Activated CD4-positive, alpha-beta T cell treated with anti-CD3 and anti-CD28 coated beads for 36 hours (primary cell): ENCODE measurements around the gene CEP112. TPM values are rescaled to one million over a fixed set of nuclear protein-coding genes. Genes with fewer than 3 reads are reported as not detected.

Source experiments
- ATAC-seq: fragments of 200-7000 bp; cut with Tn5 transposase; one replicate; pipeline ENCODE4 v1.10.0; 2021; ENCODE audit warnings: mild to moderate bottlenecking, moderate library complexity
- CTCF ChIA-PET: fragments of 350-600 bp; sonication (Branson Sonifier 250); formaldehyde crosslinking; loops from one replicate; lab custom pipeline; 2021; ENCODE audit warnings: antibody characterized with exemption; lab: Charles Lee
- POLR2A ChIA-PET: fragments of 350-600 bp; sonication (Branson Sonifier 250); formaldehyde crosslinking; loops from one replicate; lab custom pipeline; 2021; ENCODE audit warnings: antibody characterized with exemption, inconsistent platforms; lab: Charles Lee
- DNase-seq: peaks from one replicate; pipeline ENCODE4 v3.0.0-alpha.2; 2020
- H3K27ac Mint-ChIP-seq: one replicate; pipeline ENCODE4 v1.8.0; 2021; ENCODE audit warnings: mixed read lengths
- H3K27me3 Mint-ChIP-seq: one replicate; pipeline ENCODE4 v1.8.0; 2021; ENCODE audit warnings: mixed read lengths
- H3K36me3 Mint-ChIP-seq: one replicate; pipeline ENCODE4 v1.8.0; 2021; ENCODE audit warnings: low read depth, mixed read lengths
- H3K4me1 Mint-ChIP-seq: one replicate; pipeline ENCODE4 v1.8.0; 2021; ENCODE audit warnings: mixed read lengths
- H3K4me3 Mint-ChIP-seq: one replicate; pipeline ENCODE4 v1.8.0; 2021; ENCODE audit warnings: mild to moderate bottlenecking, moderate library complexity, mixed read lengths
- H3K9me3 Mint-ChIP-seq: one replicate; pipeline ENCODE4 v1.8.0; 2021; ENCODE audit warnings: low read depth, mixed read lengths
- intact Hi-C, 2 experiments: fragments of 100-400 bp; cut with DNase I in 1 of 2; cut with micrococcal nuclease in 1 of 2; formaldehyde crosslinking; loops; one replicate each; pipeline versions ENCODE4 v1.14.2 to v1.15.1; 2022 to 2024; cut with DNase I, micrococcal nuclease
- total RNA-seq, 2 experiments: library from RNA; stranded (reverse); gene quantifications; one replicate each; pipeline ENCODE4 v1.2.3, GENCODE V29; 2021

Gene CEP112
- total RNA-seq, 2 experiments from 2014 or later: 2.2 to 2.8 TPM

- Mint-ChIP-seq H3K27ac (no peak overlapping the region), H3K27me3 (no peaks in the 10 kb centered on the region), H3K4me1 (no peaks in the 10 kb centered on the region), H3K36me3 (no peaks in the 10 kb centered on the region), H3K9me3 (no peaks in the 10 kb centered on the region), H3K4me3 (no peak overlapping the region)
- DNase-seq: no peak
- ChIA-PET CTCF (interaction anchor here (0.6 to 1.3 kb wide), 3 partner anchors 27 to 316 kb away, joined by 3 to 5 read pairs (median 3); no protein-coding TSS in a partner anchor), POLR2A (no interaction called here)
- no peak for ATAC-seq
- intact Hi-C loops: no loop called here
Observed at GRCh38 chr17:65885541-65886312, 306.2 kb downstream of the CEP112 start.

GRCh38 chr17:65876985-65877384 lies 314.9 kb downstream of the CEP112 start:
- POLR2A ChIA-PET: no interaction called here
- DNase-seq (no peak), ATAC-seq (no peak)
- intact Hi-C loops: no loop called here
- Mint-ChIP-seq H3K36me3 (peaks cover 2% of the 10 kb centered on the region), H3K4me3 (no peak overlapping the region), H3K27ac (no peak overlapping the region), H3K4me1 (no peaks in the 10 kb centered on the region), H3K9me3 (peaks cover 4% of the 10 kb centered on the region), H3K27me3 (no peaks in the 10 kb centered on the region)
- CTCF ChIA-PET: no interaction called here

- CTCF ChIA-PET: no interaction called here
- POLR2A ChIA-PET: no interaction called here
- Mint-ChIP-seq H3K9me3 (no peaks in the 10 kb centered on the region), H3K27me3 (no peaks in the 10 kb centered on the region), H3K4me1 (no peaks in the 10 kb centered on the region), H3K36me3 (no peaks in the 10 kb centered on the region), H3K4me3 (no peak overlapping the region), H3K27ac (no peak overlapping the region)
- no peak for ATAC-seq
- intact Hi-C loops: no loop called here
- no peak for DNase-seq
Observed at GRCh38 chr17:65868881-65869280, 323.1 kb downstream of the CEP112 start.

GRCh38 chr17:65867014-65867413 lies 324.9 kb downstream of the CEP112 start:
- H3K27ac Mint-ChIP-seq: no peak overlapping the region
- no peaks in the 10 kb centered on the region for H3K36me3 Mint-ChIP-seq
- CTCF ChIA-PET: interaction anchor here (0.7 to 1.6 kb wide), 2 partner anchors 20 to 58 kb away, joined by 3 to 5 read pairs; no protein-coding TSS in a partner anchor
- no peaks in the 10 kb centered on the region for H3K27me3 Mint-ChIP-seq
- POLR2A ChIA-PET: no interaction called here
- H3K4me3 Mint-ChIP-seq: no peak overlapping the region
- DNase-seq (no peak), ATAC-seq (no peak)
- intact Hi-C loops: no loop called here
- H3K4me1 Mint-ChIP-seq: no peaks in the 10 kb centered on the region
- H3K9me3 Mint-ChIP-seq: no peaks in the 10 kb centered on the region

GRCh38 chr17:65865715-65866425 lies 326.1 kb downstream of the CEP112 start:
- H3K9me3 Mint-ChIP-seq: no peaks in the 10 kb centered on the region
- no peak overlapping the region for H3K27ac Mint-ChIP-seq
- CTCF ChIA-PET: no interaction called here
- H3K36me3 Mint-ChIP-seq: no peaks in the 10 kb centered on the region
- no peak overlapping the region for H3K4me3 Mint-ChIP-seq
- no peaks in the 10 kb centered on the region for H3K27me3 Mint-ChIP-seq
- ATAC-seq: no peak
- POLR2A ChIA-PET: interaction anchor here (0.6 kb wide), 1 partner anchor 617 kb away, joined by 3 read pairs; no protein-coding TSS in a partner anchor
- H3K4me1 Mint-ChIP-seq: no peaks in the 10 kb centered on the region
- intact Hi-C loops: no loop called here
- DNase-seq: no peak

- Mint-ChIP-seq H3K4me3 (no peak overlapping the region), H3K4me1 (no peaks in the 10 kb centered on the region), H3K27ac (no peak overlapping the region), H3K36me3 (no peaks in the 10 kb centered on the region), H3K9me3 (no peaks in the 10 kb centered on the region), H3K27me3 (no peaks in the 10 kb centered on the region)
- ChIA-PET CTCF (no interaction called here), POLR2A (no interaction called here)
- DNase-seq (no peak), ATAC-seq (no peak)
- intact Hi-C loops: no loop called here
Observed at GRCh38 chr17:65864394-65864793, 327.5 kb downstream of the CEP112 start.

GRCh38 chr17:65857718-65858117 lies 334.2 kb downstream of the CEP112 start:
- Mint-ChIP-seq H3K4me1 (no peaks in the 10 kb centered on the region), H3K27ac (no peak overlapping the region), H3K27me3 (no peaks in the 10 kb centered on the region), H3K9me3 (no peaks in the 10 kb centered on the region), H3K4me3 (no peak overlapping the region), H3K36me3 (no peaks in the 10 kb centered on the region)
- intact Hi-C loops: no loop called here
- ChIA-PET CTCF (no interaction called here), POLR2A (no interaction called here)
- no peak for DNase-seq
- ATAC-seq: no peak

GRCh38 chr17:65856865-65857264 lies 335.1 kb downstream of the CEP112 start:
- Mint-ChIP-seq H3K27ac (no peak overlapping the region), H3K4me1 (no peaks in the 10 kb centered on the region), H3K9me3 (no peaks in the 10 kb centered on the region), H3K4me3 (no peak overlapping the region), H3K27me3 (no peaks in the 10 kb centered on the region), H3K36me3 (no peaks in the 10 kb centered on the region)
- ATAC-seq (no peak), DNase-seq (no peak)
- ChIA-PET POLR2A (no interaction called here), CTCF (interaction anchor here (1.1 kb wide), 1 partner anchor 54 kb away, joined by 3 read pairs; no protein-coding TSS in a partner anchor)
- intact Hi-C loops: no loop called here

- DNase-seq (no peak), ATAC-seq (no peak)
- H3K27ac Mint-ChIP-seq: no peak overlapping the region
- CTCF ChIA-PET: no interaction called here
- no peaks in the 10 kb centered on the region for H3K27me3 Mint-ChIP-seq
- H3K4me3 Mint-ChIP-seq: no peak overlapping the region
- H3K36me3 Mint-ChIP-seq: no peaks in the 10 kb centered on the region
- H3K4me1 Mint-ChIP-seq: peaks cover 2% of the 10 kb centered on the region
- POLR2A ChIA-PET: no interaction called here
- intact Hi-C loops: no loop called here
- H3K9me3 Mint-ChIP-seq: no peaks in the 10 kb centered on the region
Observed at GRCh38 chr17:65855675-65856074, 336.3 kb downstream of the CEP112 start.

- ATAC-seq (no peak), DNase-seq (no peak)
- intact Hi-C loops: no loop called here
- Mint-ChIP-seq H3K27ac (no peak overlapping the region), H3K4me3 (no peak overlapping the region), H3K9me3 (no peaks in the 10 kb centered on the region), H3K4me1 (peaks cover 6% of the 10 kb centered on the region), H3K36me3 (no peaks in the 10 kb centered on the region), H3K27me3 (no peaks in the 10 kb centered on the region)
- POLR2A ChIA-PET: no interaction called here
- CTCF ChIA-PET: interaction anchor here (1.1 kb wide), 1 partner anchor 9 kb away, joined by 3 read pairs; no protein-coding TSS in a partner anchor
Observed at GRCh38 chr17:65855245-65855644, 336.7 kb downstream of the CEP112 start.

GRCh38 chr17:65853816-65854215 lies 338.1 kb downstream of the CEP112 start:
- ATAC-seq: no peak
- Mint-ChIP-seq H3K27me3 (no peaks in the 10 kb centered on the region), H3K27ac (no peak overlapping the region), H3K36me3 (no peaks in the 10 kb centered on the region), H3K9me3 (no peaks in the 10 kb centered on the region), H3K4me1 (peaks cover 8% of the 10 kb centered on the region), H3K4me3 (no peak overlapping the region)
- ChIA-PET CTCF (interaction anchor here (0.8 kb wide), 1 partner anchor 1584 kb away, joined by 4 read pairs; no protein-coding TSS in a partner anchor), POLR2A (no interaction called here)
- no peak for DNase-seq
- intact Hi-C loops: no loop called here

GRCh38 chr17:65852911-65853310 lies 339.0 kb downstream of the CEP112 start:
- ChIA-PET CTCF (no interaction called here), POLR2A (interaction anchor here (0.6 kb wide), 1 partner anchor 10 kb away, joined by 4 read pairs; no protein-coding TSS in a partner anchor)
- Mint-ChIP-seq H3K4me1 (peaks cover 8% of the 10 kb centered on the region), H3K27ac (no peak overlapping the region), H3K4me3 (no peak overlapping the region), H3K9me3 (no peaks in the 10 kb centered on the region), H3K27me3 (no peaks in the 10 kb centered on the region), H3K36me3 (no peaks in the 10 kb centered on the region)
- ATAC-seq: no peak
- intact Hi-C loops: no loop called here
- no peak for DNase-seq
